B cell (primary cell): Measurements from ENCODE around the gene NTHL1.

ENCODE experiments used
- EZH2 ChIP-seq: IDR thresholded peaks from 2 replicates; pipeline ENCODE4 v1.6.1; 2012; ENCODE audit warnings: borderline replicate concordance, low read depth, mild to moderate bottlenecking, moderate library complexity, low read length; ENCODE audit not compliant: insufficient read depth, poor library complexity, severe bottlenecking
- TF ChIP-seq, protein P1 (sequence below): fragments of 200-600 bp; IDR thresholded peaks from one replicate; pipeline ENCODE4 v1.8.0; 2022; ENCODE audit warnings: antibody characterized with exemption, mild to moderate bottlenecking

DNA sequence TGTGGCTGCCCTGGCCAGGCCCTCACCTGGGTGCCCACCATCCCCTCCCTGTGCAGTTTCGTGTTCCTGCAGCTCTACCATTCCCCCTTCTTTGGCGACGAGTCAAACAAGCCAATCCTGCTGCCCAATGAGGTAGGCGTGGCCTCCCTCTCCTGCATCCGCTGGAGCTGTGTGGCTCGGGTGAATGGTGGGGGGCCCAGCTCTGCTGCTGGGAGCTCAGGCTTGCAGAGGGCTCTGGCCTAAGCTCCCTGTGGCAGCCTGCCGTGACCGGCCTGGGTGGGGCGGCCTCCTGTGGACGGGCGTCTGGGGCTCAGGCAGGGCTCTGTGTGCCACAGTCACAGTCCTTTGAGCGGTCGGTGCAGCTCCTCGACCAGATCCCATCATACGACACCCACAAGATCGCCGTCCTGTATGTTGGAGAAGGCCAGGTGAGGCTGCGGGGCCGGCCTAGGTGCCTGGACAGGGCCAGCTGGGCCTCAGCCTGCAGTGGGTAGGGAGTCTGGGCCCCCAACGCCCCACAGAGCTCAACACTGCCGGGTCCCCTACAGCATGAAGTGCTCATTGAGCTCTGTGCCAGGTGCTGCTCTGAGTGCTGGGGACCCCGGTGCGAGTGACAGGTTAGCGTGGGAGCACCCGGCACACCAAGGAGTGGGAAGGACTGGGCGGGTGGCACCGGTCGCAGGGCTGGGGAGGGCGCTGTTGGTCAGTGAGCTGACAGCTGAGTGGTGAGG is 37.4 kb upstream of the NTHL1 start:
- TF ChIP-seq, protein P1, sequence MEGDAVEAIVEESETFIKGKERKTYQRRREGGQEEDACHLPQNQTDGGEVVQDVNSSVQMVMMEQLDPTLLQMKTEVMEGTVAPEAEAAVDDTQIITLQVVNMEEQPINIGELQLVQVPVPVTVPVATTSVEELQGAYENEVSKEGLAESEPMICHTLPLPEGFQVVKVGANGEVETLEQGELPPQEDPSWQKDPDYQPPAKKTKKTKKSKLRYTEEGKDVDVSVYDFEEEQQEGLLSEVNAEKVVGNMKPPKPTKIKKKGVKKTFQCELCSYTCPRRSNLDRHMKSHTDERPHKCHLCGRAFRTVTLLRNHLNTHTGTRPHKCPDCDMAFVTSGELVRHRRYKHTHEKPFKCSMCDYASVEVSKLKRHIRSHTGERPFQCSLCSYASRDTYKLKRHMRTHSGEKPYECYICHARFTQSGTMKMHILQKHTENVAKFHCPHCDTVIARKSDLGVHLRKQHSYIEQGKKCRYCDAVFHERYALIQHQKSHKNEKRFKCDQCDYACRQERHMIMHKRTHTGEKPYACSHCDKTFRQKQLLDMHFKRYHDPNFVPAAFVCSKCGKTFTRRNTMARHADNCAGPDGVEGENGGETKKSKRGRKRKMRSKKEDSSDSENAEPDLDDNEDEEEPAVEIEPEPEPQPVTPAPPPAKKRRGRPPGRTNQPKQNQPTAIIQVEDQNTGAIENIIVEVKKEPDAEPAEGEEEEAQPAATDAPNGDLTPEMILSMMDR = no peak
- no peak for TF ChIP-seq EZH2
